Urothelium cell line (cell line): ENCODE data around the gene INIP.
"Not testable (repeated sequence)": the region's sequence is repeated elsewhere in the genome, so short reads cannot be mapped to it uniquely, and the experiment has no call there.

Experiments
- DNase-seq: peaks from one replicate; pipeline ENCODE4 v3.0.0; 2011; ENCODE audit warnings: low spot score, mixed read lengths
- FAIRE-seq: peaks from 2 replicates; lab custom pipeline; 2011; peaks lifted over from hg19 to GRCh38; lab: Jason Lieb, UNC

Gene INIP

DNA sequence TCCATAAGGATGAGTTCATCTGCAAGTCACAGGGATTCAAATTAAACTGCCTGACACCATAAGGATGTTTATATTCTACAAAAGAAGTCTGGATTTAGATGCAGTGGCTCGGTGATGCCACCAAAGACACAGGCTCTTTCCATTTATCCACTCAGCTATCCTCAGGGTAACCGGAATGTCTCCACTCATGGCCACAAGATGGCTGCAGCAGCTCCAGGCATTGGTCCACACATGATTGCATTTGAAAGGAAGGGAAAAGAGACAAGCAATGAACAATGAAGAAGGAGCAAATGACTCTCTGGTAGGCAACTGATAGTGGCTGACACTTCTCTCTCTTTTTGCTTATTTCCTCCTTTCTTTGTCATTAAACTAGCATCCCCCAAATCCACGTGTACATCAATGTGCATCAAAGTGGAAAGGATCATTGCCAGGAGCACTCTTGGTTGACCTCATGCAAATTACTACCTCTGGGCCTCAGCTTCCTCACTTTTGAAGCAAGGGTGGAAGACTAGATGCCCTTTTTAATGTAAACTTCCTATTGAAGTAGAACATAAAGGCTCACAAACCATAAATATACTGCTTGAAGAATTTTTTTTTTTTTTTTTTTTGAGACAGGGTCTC lies 25.4 kb upstream of the INIP start:
- FAIRE-seq (no peak), DNase-seq (no peak)

DNA sequence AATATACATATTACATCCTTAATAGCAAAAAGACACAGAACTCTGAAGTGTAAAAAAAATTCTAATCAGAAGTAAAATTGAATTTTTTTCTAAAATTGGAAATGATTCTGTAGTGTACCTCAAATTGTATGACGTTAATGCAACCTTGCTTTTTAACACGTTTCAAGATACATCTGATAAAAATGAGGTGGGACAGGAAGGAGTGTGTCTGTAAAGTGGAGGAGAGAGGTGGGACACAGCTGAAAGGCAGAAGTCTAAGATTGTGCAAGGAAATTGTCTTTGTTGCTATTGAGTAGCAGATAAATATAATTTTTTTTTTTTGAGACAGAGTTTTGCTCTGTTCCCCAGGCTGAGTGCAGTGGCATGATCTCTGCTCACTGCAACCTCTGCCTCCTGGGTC lies 17.0 kb upstream of the INIP start:
- FAIRE-seq = no peak
- no peak for DNase-seq

GRCh38 chr9:112731971-112732370 lies 14.1 kb upstream of the INIP start:
- DNase-seq (no peak), FAIRE-seq (no peak)

DNA sequence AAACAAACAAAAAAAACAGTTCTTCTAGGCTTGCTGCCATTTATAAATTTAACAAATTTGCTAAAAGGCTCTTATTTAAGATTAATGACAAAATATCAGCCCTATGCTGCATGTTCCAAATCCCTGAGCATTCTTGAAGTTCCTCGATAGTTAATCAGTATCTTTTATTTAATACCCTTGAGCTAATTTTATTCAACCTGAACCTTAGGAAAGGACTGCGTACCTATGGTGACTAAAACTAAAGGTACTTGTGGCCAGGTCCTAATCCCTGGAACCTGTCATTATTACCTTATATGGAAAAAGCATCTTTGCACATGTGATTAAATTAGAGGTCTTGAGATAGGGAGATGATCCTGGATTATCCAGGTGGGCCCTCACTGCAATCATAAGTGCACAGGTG lies 10.5 kb upstream of the INIP start:
- DNase-seq = no peak
- no peak for FAIRE-seq

DNA sequence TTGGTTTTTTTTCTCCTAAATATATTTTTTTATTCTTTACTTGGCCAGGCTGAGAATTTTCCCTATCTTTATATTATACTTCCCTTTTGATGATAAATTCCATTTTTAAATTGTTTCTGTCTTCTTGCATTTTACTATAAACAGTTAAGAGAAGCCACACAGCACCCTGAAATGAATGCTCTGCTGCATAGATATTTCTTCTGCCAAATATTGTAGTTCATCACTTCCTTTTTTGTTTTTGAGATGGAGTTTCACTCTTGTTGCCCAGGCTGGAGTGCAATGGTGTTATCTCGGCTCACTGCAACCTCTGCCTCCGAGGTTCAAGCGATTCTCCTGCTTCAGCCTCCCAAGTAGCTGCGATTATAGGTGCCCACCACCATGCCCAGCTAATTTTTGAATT lies 8.5 kb upstream of the INIP start:
- FAIRE-seq (no peak), DNase-seq (no peak)

DNA sequence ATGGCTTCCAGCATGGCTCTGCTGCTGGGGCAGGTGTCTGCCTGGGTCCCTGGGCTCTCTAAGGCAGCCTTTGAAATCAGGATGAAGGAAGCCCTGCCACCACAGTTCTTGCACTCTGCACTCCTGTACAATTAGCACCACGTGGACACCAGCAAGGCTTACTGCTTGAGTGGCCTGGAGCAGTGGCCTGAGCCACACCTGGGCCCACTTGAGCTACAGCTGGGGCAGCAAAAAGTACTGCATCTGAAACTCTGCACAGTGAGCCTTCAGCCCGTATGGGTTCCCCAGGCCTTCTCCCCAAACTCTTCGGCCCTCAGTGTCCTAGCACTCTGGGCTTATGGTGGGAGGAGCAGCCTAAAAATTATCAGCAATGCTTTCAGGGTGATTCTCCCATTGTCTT lies 8.0 kb upstream of the INIP start:
- FAIRE-seq = no peak
- no peak for DNase-seq

DNA sequence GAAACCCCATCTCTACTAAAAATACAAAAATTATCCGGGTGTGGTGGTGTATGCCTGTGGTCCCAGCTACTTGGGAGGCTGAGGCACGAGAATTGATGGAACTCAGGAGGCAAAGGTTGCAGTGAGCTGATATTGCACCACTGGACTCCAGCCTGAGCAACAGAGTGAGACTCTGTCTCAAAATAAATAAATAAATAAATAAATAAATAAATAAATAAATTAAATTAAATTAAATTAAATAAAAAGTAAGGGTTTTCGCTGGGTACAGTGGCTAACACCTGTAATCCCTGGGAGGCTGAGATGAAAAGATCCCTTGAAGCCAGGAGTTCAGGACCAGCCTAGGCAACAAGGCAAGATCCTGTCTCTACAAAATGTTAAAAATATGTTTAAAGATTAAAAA lies 4.8 kb upstream of the INIP start:
- DNase-seq, FAIRE-seq: not testable (repeated sequence)

- no peak for FAIRE-seq
- no peak for DNase-seq
These were observed 2.3 kb upstream of the INIP start for GRCh38 chr9:112720113-112720780.

DNA sequence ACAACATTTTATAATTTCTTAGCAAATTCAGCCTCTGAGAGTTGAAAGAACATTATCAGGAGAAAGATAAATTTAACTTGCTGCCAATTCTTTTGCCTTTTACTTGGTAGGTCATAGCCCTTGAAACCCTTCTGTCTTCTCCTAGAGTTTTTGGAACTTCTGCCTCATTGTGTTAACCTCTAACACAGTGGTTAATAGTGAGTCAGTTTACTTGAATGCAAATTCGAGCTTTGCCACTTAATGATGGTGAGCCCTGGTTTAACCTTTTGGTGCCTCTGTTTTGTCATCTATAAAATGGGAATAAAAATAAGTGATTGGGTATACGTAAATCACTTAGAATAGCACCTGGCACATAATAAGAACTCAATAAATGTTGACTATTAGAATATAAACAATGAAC lies 1.8 kb upstream of the INIP start:
- DNase-seq (no peak), FAIRE-seq (no peak)

GRCh38 chr9:112719241-112719691 lies 1.3 kb upstream of the INIP start:
- DNase-seq (no peak), FAIRE-seq (no peak)

GRCh38 chr9:112712678-112713077 lies 5.2 kb downstream of the INIP start:
- DNase-seq = no peak
- FAIRE-seq = no peak

DNA sequence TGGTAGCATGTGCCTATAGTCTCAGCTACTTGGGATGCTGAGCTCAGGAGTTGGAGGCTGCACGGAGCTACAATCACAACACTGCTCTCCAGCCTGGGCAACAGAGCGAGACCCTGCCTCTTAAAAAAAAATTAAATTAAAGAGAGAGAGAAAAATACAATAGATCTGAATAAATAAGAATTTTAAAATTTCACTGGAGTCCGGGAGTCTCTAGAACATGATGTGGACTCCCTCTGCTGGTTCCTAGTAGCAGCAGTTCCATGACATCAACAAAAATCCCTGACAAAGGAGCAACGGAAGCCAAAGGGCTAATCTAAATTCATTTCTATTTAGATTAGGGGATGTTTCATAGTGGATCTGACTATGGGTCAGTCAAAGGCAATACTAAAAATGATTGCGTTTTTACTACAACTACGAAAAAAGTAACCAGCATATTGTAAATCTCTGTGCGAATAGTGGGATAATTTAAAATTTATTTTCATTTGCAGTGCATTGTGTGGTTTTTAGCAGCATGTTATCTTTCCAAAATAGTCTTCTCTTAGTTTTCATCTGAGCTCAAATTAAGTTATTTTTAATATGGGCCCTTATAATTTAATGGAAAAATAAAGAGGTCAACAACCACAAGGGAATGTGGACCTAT lies 6.7 kb downstream of the INIP start:
- FAIRE-seq = no peak

DNA sequence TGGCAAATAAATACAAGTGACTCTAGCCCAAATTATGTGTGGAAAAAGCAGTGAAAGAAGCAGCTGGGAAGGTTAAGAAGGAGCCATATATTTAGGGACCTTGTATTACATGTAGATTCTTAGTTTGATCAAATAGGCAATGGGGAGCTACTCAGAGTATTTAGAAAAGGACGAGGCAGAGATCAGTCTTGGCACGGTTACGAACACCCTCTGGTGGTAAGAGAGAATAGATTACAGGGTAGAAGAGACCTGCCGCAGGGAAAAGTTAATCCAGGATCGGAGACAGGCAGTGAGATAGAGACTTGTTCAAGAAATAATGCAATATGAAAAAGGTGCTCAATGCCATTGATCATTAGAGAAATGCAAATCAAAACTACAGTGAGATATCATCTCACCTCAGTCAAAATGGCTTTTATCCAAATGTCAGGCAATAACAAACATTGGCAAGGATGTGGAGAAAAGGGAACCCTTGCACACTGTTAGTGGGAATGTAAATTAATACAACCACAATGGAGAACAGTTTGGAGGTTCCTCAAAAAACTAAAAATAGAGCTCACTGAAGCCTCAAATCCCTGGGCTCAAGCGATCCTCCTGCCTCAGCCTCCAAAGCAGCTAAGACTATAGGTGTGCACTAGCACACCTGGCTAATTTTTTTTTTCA lies 12.0 kb downstream of the INIP start:
- FAIRE-seq (no peak), DNase-seq (no peak)

More for the DNA sequence above, 6.7 kb downstream of the INIP start:
- DNase-seq = peak; percentile 8

GRCh38 chr9:112703304-112703703 lies 14.6 kb downstream of the INIP start:
- DNase-seq = no peak
- FAIRE-seq = no peak

DNA sequence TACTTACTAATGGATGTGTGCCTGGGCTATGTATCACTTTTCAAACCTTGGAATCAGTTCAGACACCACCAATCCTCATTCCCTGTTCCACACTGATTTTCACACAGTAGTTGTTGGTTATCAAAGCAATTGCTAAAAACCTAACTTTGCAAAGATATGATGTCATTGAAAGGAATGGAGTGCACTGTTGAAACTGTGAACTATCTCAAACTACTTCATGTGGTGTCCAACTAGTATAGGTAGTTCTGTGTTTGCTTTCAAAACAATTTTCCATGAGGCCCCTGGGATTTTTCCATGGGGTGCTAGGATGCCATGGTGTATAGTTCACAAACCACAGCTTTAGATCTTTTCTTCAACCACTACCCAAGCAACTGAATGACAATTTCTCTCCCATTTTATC lies 17.8 kb downstream of the INIP start:
- FAIRE-seq = no peak
- DNase-seq = no peak

DNA sequence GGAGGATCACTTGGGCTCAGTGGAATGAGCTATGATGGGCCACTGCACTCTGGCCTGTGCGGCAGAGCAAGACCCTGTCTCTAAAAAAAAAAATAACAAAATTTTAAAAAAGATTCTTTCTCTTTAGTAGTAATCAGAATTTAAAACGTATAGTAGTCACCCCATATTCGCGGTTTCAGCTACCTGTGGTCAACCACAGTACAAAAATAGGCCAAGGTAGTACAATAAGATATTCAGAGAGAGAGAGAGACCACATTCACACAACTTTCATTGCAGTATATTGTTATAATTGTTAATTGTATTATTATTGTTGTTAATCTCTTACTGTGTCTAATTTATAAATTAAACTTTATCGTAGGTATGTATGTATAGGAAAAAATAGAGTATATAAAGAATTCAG lies 18.7 kb downstream of the INIP start:
- FAIRE-seq = no peak
- DNase-seq = no peak

DNA sequence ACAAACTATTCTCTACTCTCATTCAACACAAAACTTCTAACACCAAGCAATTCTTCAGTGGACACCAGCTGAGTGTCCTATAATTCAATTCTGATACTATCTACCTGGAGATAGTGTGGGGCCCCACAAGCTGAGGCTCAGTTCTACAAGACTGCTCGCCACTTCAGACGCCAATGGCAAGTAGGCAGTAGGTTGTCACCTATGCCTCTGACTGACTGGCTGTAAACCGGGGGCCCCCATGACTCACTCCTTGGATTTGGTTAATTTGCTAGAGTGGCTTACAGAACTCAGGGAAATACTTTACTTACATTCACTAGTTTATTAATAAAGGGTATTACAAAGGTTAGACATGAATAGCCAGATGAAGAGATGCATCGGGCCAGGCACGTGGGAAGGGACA lies 21.5 kb downstream of the INIP start:
- DNase-seq (no peak), FAIRE-seq (no peak)

- DNase-seq = no peak
- no peak for FAIRE-seq
These were observed 23.0 kb downstream of the INIP start for GRCh38 chr9:112694706-112695555.

DNA sequence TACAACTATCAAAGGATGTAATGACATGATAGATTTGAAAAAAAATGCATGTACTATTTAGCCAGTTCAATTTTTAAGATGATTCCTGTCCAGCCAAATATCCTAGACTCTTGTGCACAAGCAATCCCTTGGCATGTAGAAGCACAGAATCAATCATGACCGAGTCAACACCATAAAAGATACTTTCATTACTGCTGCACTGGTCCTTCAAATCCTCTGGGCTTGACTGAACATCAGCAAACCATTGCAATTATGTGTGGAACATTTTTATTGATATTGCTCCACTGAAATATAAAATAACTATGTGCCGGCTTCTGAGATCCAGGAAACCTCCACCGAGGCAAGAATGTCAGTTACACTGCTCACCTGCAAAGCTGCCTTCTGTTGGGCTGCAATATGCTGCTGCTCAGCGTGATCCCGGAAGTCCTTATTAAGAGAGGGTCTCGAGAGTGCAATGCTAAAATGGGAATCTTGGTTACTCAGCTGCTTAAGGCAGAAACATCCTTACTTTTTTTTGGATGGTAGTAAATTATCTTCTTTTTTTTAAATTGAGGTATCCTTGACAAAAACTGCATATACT lies 28.7 kb downstream of the INIP start:
- DNase-seq (no peak), FAIRE-seq (no peak)

- FAIRE-seq (no peak), DNase-seq (no peak)
These were observed 37.0 kb downstream of the INIP start for GRCh38 chr9:112680731-112681402.
